Measurements from ENCODE around the gene HELZ.

Gene HELZ

DNA sequence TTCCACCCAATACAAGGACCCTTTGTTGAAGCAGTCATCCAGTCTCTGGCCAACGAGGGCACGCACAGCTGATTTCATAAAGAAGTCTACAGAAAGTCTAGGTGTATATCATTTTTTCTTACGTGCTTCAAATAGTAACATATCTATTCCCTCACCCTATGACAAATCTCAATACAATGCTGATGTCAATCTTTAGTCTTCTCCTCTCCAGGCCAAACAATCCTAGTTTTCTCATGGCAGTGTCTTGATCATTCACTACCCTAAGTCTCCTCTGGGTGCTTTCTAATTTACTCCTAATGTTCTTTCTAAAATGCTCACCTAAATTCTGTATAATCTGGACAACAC is 108.0 kb downstream of the HELZ start:
- TF ChIP-seq, protein P1, sequence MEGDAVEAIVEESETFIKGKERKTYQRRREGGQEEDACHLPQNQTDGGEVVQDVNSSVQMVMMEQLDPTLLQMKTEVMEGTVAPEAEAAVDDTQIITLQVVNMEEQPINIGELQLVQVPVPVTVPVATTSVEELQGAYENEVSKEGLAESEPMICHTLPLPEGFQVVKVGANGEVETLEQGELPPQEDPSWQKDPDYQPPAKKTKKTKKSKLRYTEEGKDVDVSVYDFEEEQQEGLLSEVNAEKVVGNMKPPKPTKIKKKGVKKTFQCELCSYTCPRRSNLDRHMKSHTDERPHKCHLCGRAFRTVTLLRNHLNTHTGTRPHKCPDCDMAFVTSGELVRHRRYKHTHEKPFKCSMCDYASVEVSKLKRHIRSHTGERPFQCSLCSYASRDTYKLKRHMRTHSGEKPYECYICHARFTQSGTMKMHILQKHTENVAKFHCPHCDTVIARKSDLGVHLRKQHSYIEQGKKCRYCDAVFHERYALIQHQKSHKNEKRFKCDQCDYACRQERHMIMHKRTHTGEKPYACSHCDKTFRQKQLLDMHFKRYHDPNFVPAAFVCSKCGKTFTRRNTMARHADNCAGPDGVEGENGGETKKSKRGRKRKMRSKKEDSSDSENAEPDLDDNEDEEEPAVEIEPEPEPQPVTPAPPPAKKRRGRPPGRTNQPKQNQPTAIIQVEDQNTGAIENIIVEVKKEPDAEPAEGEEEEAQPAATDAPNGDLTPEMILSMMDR (IDR thresholded peaks at IDR 0.05; ENCODE audit: low read depth, low read length, missing control alignments): no peak
- no peak overlapping the region for H3K4me3 ChIP-seq (ENCODE audit: low read depth, low read length)
- DNase-seq (ENCODE audit: low read depth): no peak
- in situ Hi-C loops (cut with HindIII; ENCODE audit: low sequenced_read_pairs): no loop called here

DNA sequence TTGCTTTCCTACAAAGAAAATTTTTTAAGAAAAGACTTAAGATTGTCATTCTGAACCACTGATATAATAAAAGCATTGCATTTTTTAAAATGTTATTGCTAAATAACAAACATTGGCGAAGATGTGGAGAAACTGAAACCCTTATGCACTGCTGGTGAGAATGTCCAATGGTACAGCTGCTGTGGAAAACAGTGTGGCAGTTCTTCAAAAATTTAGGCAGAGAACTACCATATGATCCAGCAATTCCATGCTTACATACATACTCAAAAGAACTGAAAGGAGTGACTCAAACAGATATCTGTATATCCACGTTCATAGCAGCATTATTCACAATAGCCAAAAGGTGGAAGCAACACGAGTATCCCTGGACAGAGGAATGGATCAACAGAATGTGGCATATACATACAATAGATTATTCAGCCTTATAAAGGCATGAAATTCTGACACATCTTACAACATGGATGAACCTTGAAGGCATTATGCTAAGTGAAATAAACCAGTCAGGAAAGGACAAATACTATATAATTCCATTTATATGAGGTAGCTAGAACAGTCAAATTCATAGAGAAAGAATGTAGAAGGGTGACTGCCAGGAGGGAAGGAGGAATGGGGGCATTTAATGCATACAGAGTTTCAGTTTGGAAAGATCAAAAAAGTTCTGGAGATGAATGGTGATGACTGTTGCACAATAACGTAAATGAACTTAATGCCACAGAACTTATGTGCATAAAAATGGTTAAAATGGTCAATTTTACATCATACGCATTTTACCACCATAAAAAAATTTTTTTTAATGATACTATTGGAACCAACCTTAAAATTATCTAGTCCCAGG is 108.6 kb downstream of the HELZ start:
- no peak for DNase-seq (ENCODE audit: low read depth)
- TF ChIP-seq, protein P1 (IDR thresholded peaks at IDR 0.05; ENCODE audit: low read depth, low read length, missing control alignments): no peak
- no peak overlapping the region for H3K4me3 ChIP-seq (ENCODE audit: low read depth, low read length)
- in situ Hi-C loops (cut with HindIII; ENCODE audit: low sequenced_read_pairs): no loop called here

- in situ Hi-C loops (cut with HindIII; ENCODE audit: low sequenced_read_pairs): no loop called here
- TF ChIP-seq, protein P1 (IDR thresholded peaks at IDR 0.05; ENCODE audit: low read depth, low read length, missing control alignments): no peak
- no peak overlapping the region for H3K4me3 ChIP-seq (ENCODE audit: low read depth, low read length)
- no peak for DNase-seq (ENCODE audit: low read depth)
Observed at GRCh38 chr17:67133161-67133560, 111.8 kb downstream of the HELZ start.

GRCh38 chr17:67132366-67132765 is 112.6 kb downstream of the HELZ start:
- in situ Hi-C loops (cut with HindIII; ENCODE audit: low sequenced_read_pairs): no loop called here
- H3K4me3 ChIP-seq (ENCODE audit: low read depth, low read length): no peak overlapping the region
- TF ChIP-seq, protein P1 (IDR thresholded peaks at IDR 0.05; ENCODE audit: low read depth, low read length, missing control alignments): no peak
- no peak for DNase-seq (ENCODE audit: low read depth)

- H3K4me3 ChIP-seq (ENCODE audit: low read depth, low read length): no peak overlapping the region
- TF ChIP-seq, protein P1 (IDR thresholded peaks at IDR 0.05; ENCODE audit: low read depth, low read length, missing control alignments): no peak
- in situ Hi-C loops (cut with HindIII; ENCODE audit: low sequenced_read_pairs): no loop called here
- no peak for DNase-seq (ENCODE audit: low read depth)
Observed at GRCh38 chr17:67130768-67131167, 114.2 kb downstream of the HELZ start.

DNA sequence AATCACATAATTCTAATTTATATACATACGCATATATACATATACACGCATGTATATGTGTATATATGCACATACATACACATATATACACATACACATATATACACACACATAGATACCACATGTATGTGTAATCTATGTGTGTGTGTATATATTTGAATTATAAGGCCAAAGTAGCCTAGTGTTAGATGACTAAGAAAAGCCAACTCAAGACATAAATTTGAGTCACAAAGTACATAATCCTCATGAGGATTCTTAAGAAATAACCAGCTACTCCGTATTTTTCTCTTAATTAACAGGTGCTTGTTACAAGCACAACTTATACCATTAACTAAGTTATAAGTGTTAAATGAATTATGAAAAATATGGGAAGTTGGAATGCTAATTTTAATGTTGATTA is 115.7 kb downstream of the HELZ start:
- TF ChIP-seq, protein P1 (IDR thresholded peaks at IDR 0.05; ENCODE audit: low read depth, low read length, missing control alignments): no peak
- DNase-seq (ENCODE audit: low read depth): no peak
- no peak overlapping the region for H3K4me3 ChIP-seq (ENCODE audit: low read depth, low read length)
- in situ Hi-C loops (cut with HindIII; ENCODE audit: low sequenced_read_pairs): no loop called here

Data from astrocyte of the cerebellum (primary cell).